GM23338 (cell line): Measurements from ENCODE around the gene TIMM13. TPM values are rescaled to one million over a fixed set of nuclear protein-coding genes. Genes with fewer than 3 reads are reported as not detected.

Source experiments
- ATAC-seq: fragments of 200-7000 bp; cut with Tn5 transposase; 3 replicates; pipeline ENCODE4 v1.9.1; 2020
- DNase-seq: peaks from one replicate; pipeline ENCODE4 v3.0.0-alpha.2; 2015; ENCODE audit warnings: low spot score
- H2AFZ ChIP-seq: fragments of 200-600 bp; sonication (generic); 2 replicates; pipeline ENCODE4 v1.8.0; 2016; ENCODE audit warnings: antibody characterized with exemption, mild to moderate bottlenecking, moderate library complexity
- H3F3A ChIP-seq: fragments of 200-600 bp; sonication (generic); replicated peaks from 2 replicates; pipeline ENCODE4 v1.8.0; 2017; ENCODE audit warnings: antibody characterized with exemption, mixed run types, low read depth
- H3K27ac ChIP-seq: fragments of 200-600 bp; sonication (generic); 2 replicates; pipeline ENCODE4 v1.6.1; 2016; ENCODE audit warnings: low read depth
- H3K27me3 ChIP-seq: fragments of 200-600 bp; sonication (generic); 2 replicates; pipeline ENCODE4 v1.8.0; 2016; ENCODE audit warnings: mild to moderate bottlenecking, mixed run types, moderate library complexity; ENCODE audit not compliant: insufficient read depth
- H3K36me3 ChIP-seq: fragments of 200-600 bp; sonication (generic); 2 replicates; pipeline ENCODE4 v1.8.0; 2016; ENCODE audit warnings: mild to moderate bottlenecking; ENCODE audit not compliant: insufficient read depth
- H3K4me1 ChIP-seq: fragments of 200-600 bp; sonication (generic); 2 replicates; pipeline ENCODE4 v1.8.0; 2016; ENCODE audit warnings: mild to moderate bottlenecking, moderate library complexity; ENCODE audit not compliant: insufficient read depth
- H3K4me2 ChIP-seq: fragments of 200-600 bp; sonication (generic); 2 replicates; pipeline ENCODE4 v1.7.1; 2017; ENCODE audit warnings: mixed run types
- H3K4me3 ChIP-seq: fragments of 200-600 bp; sonication (generic); 2 replicates; pipeline ENCODE4 v1.6.1; 2016; ENCODE audit warnings: mixed run types
- H3K79me2 ChIP-seq: fragments of 200-600 bp; sonication (generic); replicated peaks from 2 replicates; pipeline ENCODE4 v1.8.0; 2017; ENCODE audit warnings: mild to moderate bottlenecking; ENCODE audit not compliant: insufficient read depth
- H3K9me2 ChIP-seq: fragments of 200-600 bp; sonication (generic); 2 replicates; pipeline ENCODE4 v1.8.0; 2017; ENCODE audit not compliant: insufficient read depth
- H4K20me1 ChIP-seq: fragments of 200-600 bp; sonication (generic); replicated peaks from 2 replicates; pipeline ENCODE4 v1.8.0; 2017; ENCODE audit warnings: mild to moderate bottlenecking; ENCODE audit not compliant: insufficient read depth
- H3K27ac Mint-ChIP-seq: 2 replicates; pipeline ENCODE4 v1.8.0; 2020; ENCODE audit warnings: inconsistent platforms, mild to moderate bottlenecking, moderate library complexity, mixed read lengths
- H3K27me3 Mint-ChIP-seq: 3 replicates; pipeline ENCODE4 v1.8.0; 2022; ENCODE audit warnings: low read depth, mild to moderate bottlenecking, moderate library complexity, mixed read lengths, inconsistent platforms; ENCODE audit not compliant: insufficient read depth, poor library complexity
- H3K36me3 Mint-ChIP-seq: 3 replicates; pipeline ENCODE4 v1.8.0; 2021; ENCODE audit warnings: low read depth, mild to moderate bottlenecking, inconsistent platforms, moderate library complexity, mixed read lengths
- H3K4me1 Mint-ChIP-seq: 3 replicates; pipeline ENCODE4 v1.8.0; 2020; ENCODE audit warnings: mild to moderate bottlenecking, inconsistent platforms, mixed read lengths
- H3K4me3 Mint-ChIP-seq: 3 replicates; pipeline ENCODE4 v1.8.0; 2021; ENCODE audit warnings: moderate library complexity, mild to moderate bottlenecking, inconsistent platforms, mixed read lengths
- H3K9me3 Mint-ChIP-seq: 3 replicates; pipeline ENCODE4 v1.8.0; 2020; ENCODE audit warnings: moderate library complexity, mild to moderate bottlenecking, inconsistent platforms, mixed read lengths
- CREB1 ChIP-seq: fragments of 250-450 bp; sonication (Bioruptor Pico); IDR thresholded peaks from 2 replicates; pipeline ENCODE4 v1.5.0; 2020; ENCODE audit warnings: low read depth, mild to moderate bottlenecking, moderate library complexity
- CTCF ChIP-seq, 2 experiments: fragments of 200-600 bp in 1 of 2; sonication (generic) in 1 of 2; conservative IDR thresholded peaks; 2 replicates each; pipeline versions ENCODE4 v1.5.1 to v1.6.1; 2016 to 2017; ENCODE audit warnings: antibody characterized with exemption in 2 of 2, low read depth in 2 of 2, mild to moderate bottlenecking in 2 of 2, moderate library complexity in 1 of 2
- ETS1 ChIP-seq: IDR thresholded peaks from 2 replicates; pipeline ENCODE4 v1.6.1; 2016; ENCODE audit warnings: antibody characterized with exemption
- EZH2 ChIP-seq: fragments of 200-600 bp; sonication (generic); IDR thresholded peaks from one replicate; pipeline ENCODE4 v1.8.0; 2017; ENCODE audit warnings: antibody characterized with exemption, mild to moderate bottlenecking, low read depth; ENCODE audit not compliant: unreplicated experiment
- EZH2phosphoT487 ChIP-seq: fragments of 200-600 bp; sonication (generic); IDR thresholded peaks from one replicate; pipeline ENCODE4 v1.8.1; 2018; ENCODE audit warnings: antibody characterized with exemption; ENCODE audit not compliant: unreplicated experiment
- JUNB ChIP-seq: IDR thresholded peaks from one replicate; pipeline ENCODE4 v1.6.1; 2016; ENCODE audit warnings: antibody characterized with exemption; ENCODE audit not compliant: unreplicated experiment
- NANOG ChIP-seq: IDR thresholded peaks from 2 replicates; pipeline ENCODE4 v1.6.1; 2016; ENCODE audit warnings: antibody characterized with exemption, borderline replicate concordance
- POLR2AphosphoS5 ChIP-seq: IDR thresholded peaks from 2 replicates; pipeline ENCODE4 v1.6.1; 2016; ENCODE audit warnings: antibody characterized with exemption, low read depth
- REST ChIP-seq: IDR thresholded peaks from one replicate; pipeline ENCODE4 v1.6.1; 2018; ENCODE audit warnings: antibody characterized with exemption; ENCODE audit not compliant: unreplicated experiment
- STAT1 ChIP-seq: IDR thresholded peaks from one replicate; pipeline ENCODE4 v1.6.1; 2016; ENCODE audit warnings: antibody characterized with exemption; ENCODE audit not compliant: unreplicated experiment
- ZNF114 ChIP-seq: fragments of 250-450 bp; sonication (Bioruptor Pico); IDR thresholded peaks from 2 replicates; pipeline ENCODE4 v1.5.0; 2020; ENCODE audit warnings: mild to moderate bottlenecking, moderate library complexity
- ZNF331 ChIP-seq: fragments of 250-450 bp; sonication (Bioruptor Pico); IDR thresholded peaks from 2 replicates; pipeline ENCODE4 v1.5.0; 2020; ENCODE audit warnings: low read depth, mild to moderate bottlenecking, moderate library complexity
- polyA plus RNA-seq: library from polyadenylated mRNA; unstranded; fragments of >200 nt; fragmentation: Nextera tagmentation; extraction: Ambion mirVana; gene quantifications from 2 replicates; pipeline ENCODE4 v1.2.1, GENCODE V29; 2016
- total RNA-seq: library from RNA; depleted of rRNA; stranded (reverse); fragments of >200 nt; shearing (Covaris generic); gene quantifications from 2 replicates; pipeline ENCODE4 v1.2.3, GENCODE V29; 2014
- TF ChIP-seq, protein P1 (sequence below): fragments of 250-450 bp; sonication (Bioruptor Pico); IDR thresholded peaks from 2 replicates; pipeline ENCODE4 v1.5.0; 2020; ENCODE audit warnings: mild to moderate bottlenecking, moderate library complexity

TIMM13 gene
- total and polyA plus RNA-seq, 2 experiments from 2014 or later, result 140 to 347 TPM

- Histone ChIP-seq H3K79me2 (no peaks in the 10 kb centered on the region), H3K27me3 (no peaks in the 10 kb centered on the region), H3K4me2 (no peak overlapping the region), H3K9me2 (no peaks in the 10 kb centered on the region), H3K4me1 (no peaks in the 10 kb centered on the region), H3F3A (no peaks in the 10 kb centered on the region; the same call in 1 of the 2 replicates), H4K20me1 (no peaks in the 10 kb centered on the region), H2AFZ (no peak overlapping the region), H3K4me3 (no peak overlapping the region), H3K27ac (no peak overlapping the region), H3K36me3 (no peaks in the 10 kb centered on the region)
- Mint-ChIP-seq H3K4me1 (peaks cover 3% of the 10 kb centered on the region; the same call in 1 of the 3 replicates), H3K27me3 (peaks cover 10% of the 10 kb centered on the region), H3K4me3 (no peak overlapping the region), H3K27ac (no peak overlapping the region), H3K36me3 (peaks cover 9% of the 10 kb centered on the region; the same call in 2 of the 3 replicates), H3K9me3 (peaks cover 34% of the 10 kb centered on the region)
- TF ChIP-seq EZH2 (no peak), STAT1 (no peak), REST (no peak), NANOG (no peak), ZNF331 (CRISPR knock-in tag) (no peak), POLR2AphosphoS5 (no peak), ETS1 (no peak), ZNF114 (CRISPR knock-in tag) (no peak), JUNB (no peak), CREB1 (CRISPR knock-in tag) (no peak), EZH2phosphoT487 (no peak), CTCF (conservative IDR thresholded peaks at IDR 0.05; ENCODE audit: low read depth in 2 of 2) (no peak)
- TF ChIP-seq, protein P1, sequence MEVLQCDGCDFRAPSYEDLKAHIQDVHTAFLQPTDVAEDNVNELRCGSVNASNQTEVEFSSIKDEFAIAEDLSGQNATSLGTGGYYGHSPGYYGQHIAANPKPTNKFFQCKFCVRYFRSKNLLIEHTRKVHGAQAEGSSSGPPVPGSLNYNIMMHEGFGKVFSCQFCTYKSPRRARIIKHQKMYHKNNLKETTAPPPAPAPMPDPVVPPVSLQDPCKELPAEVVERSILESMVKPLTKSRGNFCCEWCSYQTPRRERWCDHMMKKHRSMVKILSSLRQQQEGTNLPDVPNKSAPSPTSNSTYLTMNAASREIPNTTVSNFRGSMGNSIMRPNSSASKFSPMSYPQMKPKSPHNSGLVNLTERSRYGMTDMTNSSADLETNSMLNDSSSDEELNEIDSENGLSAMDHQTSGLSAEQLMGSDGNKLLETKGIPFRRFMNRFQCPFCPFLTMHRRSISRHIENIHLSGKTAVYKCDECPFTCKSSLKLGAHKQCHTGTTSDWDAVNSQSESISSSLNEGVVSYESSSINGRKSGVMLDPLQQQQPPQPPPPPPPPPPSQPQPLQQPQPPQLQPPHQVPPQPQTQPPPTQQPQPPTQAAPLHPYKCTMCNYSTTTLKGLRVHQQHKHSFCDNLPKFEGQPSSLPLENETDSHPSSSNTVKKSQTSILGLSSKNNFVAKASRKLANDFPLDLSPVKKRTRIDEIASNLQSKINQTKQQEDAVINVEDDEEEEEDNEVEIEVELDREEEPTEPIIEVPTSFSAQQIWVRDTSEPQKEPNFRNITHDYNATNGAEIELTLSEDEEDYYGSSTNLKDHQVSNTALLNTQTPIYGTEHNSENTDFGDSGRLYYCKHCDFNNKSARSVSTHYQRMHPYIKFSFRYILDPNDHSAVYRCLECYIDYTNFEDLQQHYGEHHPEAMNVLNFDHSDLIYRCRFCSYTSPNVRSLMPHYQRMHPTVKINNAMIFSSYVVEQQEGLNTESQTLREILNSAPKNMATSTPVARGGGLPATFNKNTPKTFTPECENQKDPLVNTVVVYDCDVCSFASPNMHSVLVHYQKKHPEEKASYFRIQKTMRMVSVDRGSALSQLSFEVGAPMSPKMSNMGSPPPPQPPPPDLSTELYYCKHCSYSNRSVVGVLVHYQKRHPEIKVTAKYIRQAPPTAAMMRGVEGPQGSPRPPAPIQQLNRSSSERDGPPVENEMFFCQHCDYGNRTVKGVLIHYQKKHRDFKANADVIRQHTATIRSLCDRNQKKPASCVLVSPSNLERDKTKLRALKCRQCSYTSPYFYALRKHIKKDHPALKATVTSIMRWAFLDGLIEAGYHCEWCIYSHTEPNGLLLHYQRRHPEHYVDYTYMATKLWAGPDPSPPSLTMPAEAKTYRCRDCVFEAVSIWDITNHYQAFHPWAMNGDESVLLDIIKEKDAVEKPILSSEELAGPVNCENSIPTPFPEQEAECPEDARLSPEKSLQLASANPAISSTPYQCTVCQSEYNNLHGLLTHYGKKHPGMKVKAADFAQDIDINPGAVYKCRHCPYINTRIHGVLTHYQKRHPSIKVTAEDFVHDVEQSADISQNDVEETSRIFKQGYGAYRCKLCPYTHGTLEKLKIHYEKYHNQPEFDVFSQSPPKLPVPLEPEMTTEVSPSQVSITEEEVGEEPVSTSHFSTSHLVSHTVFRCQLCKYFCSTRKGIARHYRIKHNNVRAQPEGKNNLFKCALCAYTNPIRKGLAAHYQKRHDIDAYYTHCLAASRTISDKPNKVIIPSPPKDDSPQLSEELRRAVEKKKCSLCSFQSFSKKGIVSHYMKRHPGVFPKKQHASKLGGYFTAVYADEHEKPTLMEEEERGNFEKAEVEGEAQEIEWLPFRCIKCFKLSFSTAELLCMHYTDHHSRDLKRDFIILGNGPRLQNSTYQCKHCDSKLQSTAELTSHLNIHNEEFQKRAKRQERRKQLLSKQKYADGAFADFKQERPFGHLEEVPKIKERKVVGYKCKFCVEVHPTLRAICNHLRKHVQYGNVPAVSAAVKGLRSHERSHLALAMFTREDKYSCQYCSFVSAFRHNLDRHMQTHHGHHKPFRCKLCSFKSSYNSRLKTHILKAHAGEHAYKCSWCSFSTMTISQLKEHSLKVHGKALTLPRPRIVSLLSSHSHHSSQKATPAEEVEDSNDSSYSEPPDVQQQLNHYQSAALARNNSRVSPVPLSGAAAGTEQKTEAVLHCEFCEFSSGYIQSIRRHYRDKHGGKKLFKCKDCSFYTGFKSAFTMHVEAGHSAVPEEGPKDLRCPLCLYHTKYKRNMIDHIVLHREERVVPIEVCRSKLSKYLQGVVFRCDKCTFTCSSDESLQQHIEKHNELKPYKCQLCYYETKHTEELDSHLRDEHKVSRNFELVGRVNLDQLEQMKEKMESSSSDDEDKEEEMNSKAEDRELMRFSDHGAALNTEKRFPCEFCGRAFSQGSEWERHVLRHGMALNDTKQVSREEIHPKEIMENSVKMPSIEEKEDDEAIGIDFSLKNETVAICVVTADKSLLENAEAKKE (CRISPR knock-in tag), result no peak
- DNase-seq (no peak), ATAC-seq (no peak)
Measured at GRCh38 chr19:2382530-2383222, 44.7 kb downstream of the TIMM13 start.
